Cortex of kidney (tissue), 1 donor: ENCODE data around the gene ERRFI1.

Experiments
- DNase-seq: peaks from one replicate; lab custom pipeline; 2025; lab: John Stamatoyannopoulos, UW

The ERRFI1 gene

DNA sequence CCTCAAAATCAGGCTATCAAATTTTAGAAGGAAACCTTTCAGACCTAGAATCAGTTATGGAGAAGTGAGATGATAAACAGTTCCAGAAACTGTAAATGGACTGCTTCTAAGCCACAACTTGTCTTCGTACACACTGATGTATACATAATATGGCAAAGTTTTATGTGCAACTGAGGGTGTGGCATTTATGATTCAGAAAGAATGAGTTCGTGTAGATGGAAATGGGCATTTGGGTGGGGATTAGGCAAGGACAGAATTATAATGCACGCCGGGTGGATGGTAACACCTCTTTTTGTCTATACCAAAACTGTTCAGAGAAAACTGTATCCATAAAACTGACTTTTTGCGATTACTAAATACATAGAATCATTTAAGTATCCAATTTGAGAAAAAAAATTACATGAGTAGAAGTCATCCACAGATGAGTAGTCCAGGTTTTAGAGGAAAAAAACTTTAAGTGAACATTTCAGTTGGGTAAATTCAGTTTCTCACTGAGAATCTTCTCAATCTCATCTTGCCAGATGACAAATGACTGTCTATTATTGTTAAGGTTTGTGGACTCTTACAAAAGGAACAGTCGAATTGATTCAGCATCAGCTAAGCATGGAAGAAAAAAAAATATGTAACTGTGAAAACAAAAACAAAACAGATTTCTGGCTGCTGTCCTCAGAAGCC lies 22.5 kb downstream of the ERRFI1 start:
- DNase-seq, result no peak

DNA sequence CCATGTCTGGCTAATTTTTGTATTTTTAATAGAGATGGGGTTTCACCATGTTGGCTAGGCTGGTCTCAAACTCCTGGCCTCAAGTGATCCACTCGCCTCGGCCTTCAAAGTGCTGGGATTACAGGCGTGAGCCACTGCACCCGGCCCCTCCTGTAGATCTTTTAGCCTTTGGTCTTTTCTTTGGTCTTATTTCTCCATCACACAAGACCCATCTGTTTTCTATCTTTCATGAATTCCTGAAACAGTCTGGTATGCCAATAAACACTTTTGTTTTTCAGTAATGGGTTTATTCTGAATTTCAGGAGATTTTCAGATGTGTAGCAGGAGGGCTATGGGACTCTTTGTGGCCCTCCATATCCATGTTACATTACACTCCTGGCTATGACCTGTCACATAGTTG lies 23.2 kb downstream of the ERRFI1 start:
- DNase-seq, result no peak

DNA sequence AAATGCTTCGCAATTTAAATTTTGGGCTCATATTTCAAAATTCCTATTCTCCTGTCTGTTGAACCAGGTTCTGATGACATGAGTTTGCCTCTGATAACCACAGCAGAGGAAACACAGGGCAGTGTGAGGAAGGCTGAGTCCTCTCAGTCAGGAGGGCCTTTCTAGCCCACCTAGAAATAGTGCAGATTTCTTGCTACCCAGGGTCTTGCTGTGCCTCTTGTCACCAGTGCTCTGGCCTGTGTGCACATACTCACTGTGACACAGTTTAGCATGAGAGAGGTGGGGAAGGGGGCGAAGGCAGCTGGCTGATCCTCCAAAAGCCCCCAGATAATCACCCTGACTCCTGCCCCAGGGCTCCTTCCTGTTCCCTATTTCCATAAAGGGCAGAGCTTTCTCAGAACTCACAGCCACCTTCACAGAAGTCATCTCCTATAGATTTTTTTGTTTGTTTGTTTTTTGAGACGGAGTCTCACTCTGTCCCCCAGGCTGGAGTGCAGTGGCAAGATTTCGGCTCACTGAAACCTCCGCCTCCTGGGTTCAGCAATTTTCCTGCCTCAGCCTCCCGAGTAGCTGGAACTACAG lies 23.7 kb downstream of the ERRFI1 start:
- DNase-seq, result no peak

DNA sequence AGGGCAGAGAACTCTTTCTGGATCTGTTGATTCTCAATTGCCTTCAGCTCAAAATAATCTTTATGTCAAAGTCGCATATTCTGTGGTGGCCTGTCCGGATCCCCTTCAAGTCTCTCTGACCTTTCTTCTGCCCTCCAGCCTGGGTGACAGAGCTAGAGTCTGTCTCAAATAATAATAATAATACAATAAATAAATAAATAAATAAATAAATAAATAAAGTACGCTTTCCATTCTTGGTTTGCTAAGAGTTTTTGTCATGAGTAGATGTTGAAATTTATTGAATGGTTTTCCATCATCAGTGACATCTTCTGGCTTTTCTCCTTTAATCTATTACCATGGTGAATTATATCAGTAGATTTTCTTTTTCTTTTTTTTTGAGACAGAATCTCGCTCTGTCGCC lies 30.7 kb downstream of the ERRFI1 start:
- no peak for DNase-seq

DNA sequence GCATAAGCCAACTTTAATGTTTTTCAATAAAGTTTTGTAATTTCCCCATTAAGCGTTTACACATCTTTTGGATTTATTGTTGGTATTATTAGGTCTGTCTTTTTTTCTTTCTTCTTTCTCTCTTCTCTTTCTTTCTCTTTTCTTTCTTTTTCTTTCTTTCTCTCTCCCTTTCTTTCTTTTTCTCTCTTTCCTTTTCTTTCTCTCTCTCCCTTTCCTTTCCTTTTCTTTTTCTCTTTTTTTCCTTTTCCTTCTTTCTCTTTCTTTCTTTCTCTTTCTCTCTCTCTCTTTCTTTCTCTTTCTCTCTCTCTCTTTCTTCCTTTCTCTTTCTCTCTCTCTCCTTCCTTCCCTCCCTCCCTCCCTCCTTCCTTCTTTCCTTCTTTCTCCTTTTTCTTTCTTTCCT lies 31.3 kb downstream of the ERRFI1 start:
- DNase-seq, result no peak

DNA sequence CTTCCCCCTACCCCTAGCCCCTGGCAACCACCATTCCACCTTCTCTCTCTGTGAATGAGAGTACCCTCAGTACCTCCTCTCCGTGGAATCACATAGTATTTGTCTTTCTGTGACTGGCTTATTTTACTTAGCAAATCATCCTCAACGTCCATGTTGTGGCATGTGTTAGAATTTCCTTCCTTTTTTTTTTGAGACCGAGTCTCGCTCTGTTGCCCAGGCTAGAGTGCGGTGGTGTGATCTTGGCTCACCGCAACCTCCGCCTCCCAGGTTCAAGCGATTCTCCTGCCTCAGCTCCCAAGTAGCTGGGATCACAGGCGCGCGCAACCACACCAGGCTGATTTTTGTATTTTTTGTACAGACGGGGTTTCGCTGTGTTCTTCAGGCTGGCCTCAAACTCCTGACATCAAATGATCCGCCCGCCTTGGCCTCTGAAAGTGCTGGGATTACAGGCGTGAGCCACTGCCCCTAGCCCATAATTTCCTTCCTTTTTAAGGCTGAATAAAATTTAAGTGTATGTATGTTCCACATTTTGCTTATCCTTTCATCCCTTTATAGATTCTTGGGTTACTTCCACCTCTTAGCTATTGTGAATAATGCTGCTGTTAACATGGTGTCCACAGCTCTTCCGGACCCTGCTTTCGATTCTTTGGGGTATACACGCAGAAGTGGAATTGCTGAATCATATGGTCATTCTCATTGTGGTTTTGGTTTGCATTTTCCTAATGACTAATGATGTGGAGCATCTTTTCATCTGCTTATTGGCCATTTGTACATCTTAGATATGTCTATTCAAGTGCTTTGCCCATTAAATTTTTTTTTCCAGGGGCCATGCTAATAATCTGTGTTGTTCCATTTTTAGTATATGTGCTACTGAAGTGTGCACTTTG lies 32.3 kb downstream of the ERRFI1 start:
- no peak for DNase-seq

DNA sequence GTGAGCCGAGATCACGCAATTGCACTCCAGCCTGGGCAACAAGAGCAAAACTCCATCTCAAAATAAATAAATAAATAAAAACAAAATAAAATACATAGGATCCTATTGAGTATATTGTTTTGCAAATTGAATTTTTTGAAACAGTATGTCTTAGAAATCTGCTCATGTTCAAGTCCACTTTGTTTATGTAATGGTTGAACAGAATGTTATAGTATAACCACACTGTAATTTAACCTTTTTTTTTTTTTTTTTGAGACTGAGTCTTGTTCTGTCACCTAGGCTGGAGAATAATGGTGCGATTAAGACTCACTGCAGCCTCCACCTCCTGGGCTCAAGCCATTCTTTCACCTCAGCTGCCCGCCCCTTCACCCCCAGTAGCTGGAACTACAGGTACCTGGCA lies 33.2 kb downstream of the ERRFI1 start:
- no peak for DNase-seq

DNA sequence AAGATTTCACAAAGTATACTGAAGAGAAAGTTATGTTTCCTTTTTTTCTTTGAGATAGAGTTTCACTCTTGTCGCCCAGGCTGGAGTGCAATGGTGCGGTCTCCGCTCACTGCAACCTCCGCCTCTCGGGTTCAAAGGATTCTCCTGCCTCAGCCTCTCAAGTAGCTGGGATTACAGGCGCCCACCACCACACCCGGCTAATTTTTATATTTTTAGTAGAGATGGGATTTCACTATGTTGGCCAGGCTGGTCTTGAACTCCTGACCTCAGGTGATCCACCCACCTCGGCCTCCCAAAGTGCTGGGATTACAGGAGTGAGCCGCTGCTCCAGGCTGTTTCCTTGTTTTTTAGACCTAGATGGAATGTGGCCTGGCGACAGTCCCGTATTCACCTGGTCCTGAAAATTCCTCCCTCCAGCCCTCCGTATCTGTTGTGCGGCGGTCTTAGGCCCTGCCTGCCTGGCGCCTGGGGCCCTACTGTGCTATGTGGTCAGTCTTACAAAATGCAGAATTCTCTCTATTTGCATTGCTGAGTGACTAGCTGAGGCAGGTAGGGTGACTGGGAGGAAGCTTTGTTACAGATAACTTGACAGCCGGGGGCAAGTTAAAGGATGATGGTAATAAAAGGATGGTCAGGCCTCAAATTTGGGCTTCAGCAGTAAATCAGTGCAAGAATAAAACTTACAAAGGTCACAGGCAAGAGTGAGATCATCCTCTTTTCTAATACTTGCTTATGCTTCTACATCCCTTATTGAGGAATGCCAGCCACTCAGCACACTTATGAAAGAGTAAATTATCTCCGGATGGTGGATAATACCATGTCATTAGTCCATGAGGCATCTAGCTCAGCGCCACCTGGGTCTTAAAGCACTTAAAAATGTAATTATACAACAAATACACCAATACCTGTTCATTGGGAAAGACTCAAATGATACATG lies 34.3 kb downstream of the ERRFI1 start:
- DNase-seq, result no peak

DNA sequence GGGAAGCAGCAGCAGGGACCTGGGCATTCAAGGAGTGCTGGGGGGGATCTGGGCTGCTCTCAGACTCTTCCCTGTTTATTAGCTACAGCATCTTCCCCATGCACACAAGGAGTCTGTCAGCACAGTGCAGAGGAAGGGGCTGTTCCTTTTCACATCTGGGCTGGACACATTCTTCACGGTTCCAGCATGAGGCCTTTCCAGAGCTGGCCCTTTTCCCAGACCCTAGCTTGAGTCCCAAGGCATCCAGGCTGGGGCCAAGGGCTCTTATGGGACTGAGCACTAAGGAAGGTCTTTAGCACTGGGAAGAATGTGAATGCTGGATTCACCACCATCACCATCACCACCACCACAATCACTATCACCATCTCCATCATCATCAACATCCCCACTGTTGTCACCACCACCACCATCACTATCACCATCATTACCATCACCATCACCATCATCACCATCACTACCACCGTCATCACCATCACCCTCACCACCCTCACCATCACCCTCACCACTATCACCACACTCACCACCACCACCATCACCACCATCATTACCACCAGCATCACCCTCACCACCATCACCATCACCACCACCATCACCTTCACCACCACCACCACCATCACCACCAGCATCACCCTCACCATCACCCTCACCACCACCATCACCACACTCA lies 36.2 kb downstream of the ERRFI1 start:
- no peak for DNase-seq

DNA sequence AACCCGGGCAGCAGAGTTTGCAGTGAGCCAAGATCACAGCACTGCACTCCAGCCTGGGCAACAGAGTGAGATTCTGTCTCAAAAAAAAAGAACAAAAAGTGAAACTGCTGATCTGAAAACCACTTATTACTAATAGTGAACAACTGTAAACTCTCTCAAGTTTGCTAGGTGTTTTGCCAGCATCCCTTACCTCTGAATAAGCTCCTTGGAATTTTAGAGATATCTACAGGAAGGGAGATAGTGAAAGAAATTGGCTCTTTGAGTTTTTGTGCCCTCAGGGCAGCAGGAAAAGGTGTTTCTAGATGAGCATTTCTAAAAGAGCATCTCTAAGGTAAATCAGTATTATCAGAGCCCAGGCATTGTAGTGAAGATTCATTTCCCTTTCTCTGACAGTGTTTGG lies 37.5 kb downstream of the ERRFI1 start:
- no peak for DNase-seq

DNA sequence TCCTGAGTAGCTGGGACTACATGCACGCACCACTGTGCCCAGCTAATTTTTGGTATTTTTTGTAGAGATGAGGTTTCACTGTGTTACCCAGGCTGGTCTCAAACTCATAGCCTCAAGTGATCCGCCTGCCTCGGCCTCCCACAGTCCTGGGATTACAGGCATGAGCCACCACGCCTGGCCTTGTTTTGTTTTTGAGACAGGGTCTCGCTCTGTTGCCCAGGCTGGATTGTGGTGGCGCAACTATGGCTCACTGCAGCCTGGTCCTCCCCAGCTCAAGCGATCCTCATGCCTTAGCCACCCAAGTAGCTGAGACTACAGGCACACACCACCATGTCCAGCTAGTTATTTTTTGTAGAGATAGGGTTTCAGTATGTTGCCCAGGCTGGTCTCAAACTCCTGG lies 38.6 kb downstream of the ERRFI1 start:
- no peak for DNase-seq

DNA sequence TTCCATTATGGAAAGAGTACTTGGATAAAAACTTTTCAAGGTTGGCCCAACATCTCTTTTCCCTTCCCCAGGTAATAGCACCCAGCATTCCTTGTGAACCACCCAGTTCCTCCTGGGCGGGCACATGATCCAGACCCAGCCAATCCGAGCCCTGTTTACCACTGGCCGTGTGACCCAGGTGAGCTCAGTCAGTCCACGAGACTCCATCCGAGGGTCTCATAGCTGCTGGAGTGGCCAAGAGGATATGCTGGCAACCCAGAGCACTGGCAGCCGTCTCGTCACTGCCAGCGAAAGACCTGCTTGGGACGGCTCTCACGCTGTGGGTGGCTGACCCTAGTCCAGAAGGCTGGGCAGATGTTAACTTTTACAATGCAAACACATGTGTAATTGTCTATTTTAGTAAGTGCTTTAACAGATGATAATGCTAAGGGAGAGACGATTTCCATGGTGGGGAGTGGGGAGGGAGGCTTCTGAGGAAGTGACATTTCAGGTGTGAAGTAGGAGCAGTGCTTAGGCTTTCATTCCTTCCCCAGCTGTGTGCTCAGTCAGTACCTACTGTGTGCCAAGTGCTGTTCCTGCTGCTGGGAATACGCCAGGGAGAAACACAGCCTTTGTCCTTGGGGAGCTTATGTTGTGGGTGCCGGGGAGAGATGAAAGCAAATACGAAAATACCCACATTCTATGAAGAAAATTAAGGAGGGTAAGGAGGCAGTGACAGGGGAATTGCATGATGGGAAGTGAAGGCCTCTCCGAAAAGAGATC lies 40.1 kb downstream of the ERRFI1 start:
- no peak for DNase-seq

DNA sequence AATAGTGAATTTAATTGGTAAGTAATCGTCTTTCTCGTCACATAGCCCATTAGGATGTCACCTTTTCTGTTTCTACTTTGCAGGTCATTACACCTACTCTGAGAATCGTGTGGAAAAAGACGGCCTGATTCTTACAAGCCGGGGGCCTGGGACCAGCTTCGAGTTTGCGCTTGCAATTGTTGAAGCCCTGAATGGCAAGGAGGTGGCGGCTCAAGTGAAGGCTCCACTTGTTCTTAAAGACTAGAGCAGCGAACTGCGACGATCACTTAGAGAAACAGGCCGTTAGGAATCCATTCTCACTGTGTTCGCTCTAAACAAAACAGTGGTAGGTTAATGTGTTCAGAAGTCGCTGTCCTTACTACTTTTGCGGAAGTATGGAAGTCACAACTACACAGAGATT lies 41.3 kb downstream of the ERRFI1 start:
- DNase-seq, result no peak

DNA sequence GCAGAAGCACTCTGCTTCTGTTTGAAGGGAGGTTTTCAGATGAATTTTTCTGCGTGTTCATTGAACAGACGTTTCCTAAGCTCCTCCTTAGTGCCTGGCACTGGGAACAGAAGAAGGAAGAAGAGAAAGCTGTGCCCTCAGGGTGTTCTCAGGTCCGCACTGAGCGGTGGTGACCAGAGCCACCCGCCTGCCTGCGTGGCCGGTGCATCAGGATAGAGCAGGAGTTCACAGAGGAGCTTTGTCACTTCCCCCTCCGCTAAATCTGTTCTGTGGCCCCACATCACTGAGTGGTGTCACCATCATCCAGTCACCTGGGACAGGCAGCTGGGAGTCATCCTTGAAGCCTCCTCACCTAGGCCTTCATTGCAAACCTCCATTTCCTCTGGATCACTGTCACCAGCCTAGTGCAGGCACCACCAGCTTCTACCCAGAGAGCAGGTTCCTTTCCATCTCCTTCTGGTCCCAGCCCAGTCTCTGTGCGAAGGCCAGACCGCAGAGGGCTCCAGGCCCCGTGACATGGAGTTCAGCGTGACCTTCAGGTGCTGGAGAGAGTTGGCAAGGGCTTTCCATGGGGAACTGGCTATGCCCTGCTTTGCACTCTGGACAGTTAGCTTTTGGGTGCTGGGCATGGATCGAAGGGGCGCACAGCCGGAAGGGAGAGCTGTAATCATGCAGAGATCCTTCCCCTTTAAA lies 42.9 kb downstream of the ERRFI1 start:
- DNase-seq, result no peak

DNA sequence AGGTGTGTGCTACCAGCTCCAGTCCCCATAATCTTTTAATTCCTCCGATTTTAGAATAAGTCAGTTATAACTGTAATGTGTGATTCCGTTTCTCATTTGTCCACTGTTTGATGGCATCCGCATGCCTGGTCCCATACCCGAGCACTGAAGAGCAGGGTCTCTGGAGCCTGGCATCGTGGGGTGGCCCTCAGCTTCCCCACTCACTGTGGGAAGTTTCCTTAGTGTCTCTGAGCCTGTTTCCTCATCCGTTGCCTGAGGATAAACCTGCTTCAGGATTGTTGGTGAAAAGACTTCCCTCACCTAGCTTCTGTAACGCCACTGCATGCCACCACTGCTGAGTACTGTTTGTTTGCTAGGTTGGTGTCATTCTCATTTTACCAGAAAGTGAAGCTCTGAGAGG lies 45.1 kb downstream of the ERRFI1 start:
- no peak for DNase-seq

DNA sequence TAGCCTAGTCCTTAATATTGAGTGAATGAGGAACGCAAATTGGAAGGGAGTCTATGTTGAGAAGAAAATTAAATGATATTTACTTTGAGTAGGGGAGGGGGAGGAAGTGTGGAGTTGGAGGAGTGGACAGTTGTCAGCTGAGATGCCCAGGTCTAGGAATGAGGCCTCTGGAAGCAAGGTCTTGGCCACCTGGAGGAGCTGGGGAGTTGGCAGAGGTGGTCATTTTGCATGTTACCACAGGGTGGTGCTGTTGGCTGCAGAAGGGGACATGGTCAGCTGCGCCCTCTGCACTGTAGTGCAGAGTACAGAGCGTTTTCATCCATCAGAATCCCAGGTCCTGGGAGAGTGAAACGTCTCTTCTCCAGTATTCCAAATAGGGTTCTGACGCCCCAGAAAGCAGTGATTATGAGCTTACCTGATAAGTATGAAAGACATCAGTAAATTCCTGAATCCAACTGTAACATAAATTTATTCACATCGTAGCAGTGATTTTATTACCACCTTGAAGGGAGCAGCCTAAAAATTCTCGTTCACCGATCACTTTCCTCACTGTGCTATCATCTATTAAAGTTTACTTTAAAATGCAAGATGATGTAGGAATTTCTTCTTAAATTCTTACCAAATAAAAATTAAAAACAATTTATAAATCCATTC lies 50.8 kb downstream of the ERRFI1 start:
- no peak for DNase-seq

DNA sequence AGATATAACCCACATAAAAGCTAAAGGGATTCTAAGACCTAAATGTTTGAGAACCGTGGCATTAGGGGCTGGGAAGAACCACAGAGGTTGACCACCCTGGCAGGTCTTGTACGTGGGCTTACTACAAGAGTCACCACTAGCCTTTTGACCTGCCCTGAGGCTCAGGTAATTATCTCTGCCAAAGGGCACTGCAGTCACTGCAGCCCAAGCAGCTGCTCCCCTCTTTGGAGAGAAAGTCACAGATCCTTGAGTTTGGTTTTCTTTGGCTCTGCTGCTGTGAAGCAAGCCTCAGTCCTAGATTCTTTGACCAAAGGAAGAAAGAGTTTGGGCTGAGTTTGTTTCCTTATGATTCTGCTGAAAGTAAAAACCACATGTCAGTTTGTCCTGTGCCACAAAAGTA lies 53.0 kb downstream of the ERRFI1 start:
- DNase-seq, result no peak

DNA sequence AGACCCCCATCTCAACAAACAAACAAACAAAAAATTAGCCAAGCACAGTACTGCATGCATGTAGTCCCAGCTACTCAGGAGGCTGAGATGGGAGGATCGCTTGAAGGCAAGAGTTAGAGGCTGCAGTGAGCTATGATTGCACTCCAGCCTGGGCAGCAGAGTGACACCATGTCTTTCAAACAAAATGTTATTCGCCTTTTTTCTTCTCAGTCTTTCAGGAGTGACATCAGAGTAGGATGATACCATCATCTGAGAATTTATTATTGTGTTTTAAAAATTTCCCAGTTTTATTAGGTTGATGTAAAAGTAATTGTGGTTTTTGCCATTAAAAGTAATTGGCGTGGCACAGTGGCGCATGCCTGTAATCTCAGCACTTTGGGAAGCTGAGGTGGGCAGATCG lies 53.8 kb downstream of the ERRFI1 start:
- no peak for DNase-seq

DNA sequence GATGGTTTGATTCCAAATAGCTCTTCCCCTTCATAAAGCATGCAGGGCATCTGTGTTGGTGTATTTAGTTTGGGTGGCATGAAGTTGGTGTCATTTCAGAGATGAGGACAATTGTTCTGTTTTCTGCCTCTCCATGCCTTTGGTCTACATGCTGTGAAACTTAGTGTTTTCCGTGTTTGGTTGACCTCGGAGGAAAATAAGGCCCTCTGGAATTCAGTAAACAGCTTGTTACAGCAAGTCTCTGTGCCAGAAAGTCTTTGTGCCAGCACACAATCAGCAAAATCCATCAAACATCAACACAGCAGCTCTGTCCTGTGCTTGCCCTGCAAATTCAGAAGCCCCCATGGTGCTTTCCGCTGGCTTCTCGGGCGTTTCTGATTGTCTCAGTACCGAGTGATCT lies 55.1 kb downstream of the ERRFI1 start:
- DNase-seq, result no peak

DNA sequence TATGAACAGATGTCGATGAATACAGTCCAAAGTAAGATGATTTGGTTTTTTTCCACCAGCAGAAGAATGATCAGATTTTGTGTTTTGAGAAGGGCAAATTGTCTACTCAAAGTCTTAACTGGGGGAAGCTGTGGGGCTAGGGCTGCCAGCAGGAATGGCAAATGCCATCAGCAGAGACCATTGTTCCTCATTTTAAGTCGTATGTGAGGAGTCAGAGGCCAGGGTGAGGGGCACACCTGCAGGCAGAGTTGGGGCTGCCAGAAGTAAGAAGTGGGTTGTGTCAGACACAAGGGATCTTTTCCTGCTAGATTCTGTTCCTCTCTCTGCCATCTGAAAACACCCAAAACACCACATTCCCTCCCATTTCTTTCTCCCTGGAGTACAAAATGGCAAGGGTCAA lies 55.9 kb downstream of the ERRFI1 start:
- no peak for DNase-seq
